Tibial nerve (tissue), 3 donors: ENCODE data around the gene SNX13.

Experiments used
- POLR2A ChIP-seq, 2 donors: fragments of 450-650 bp; IDR thresholded peaks; one replicate each; pipeline ENCODE4 v1.6.1; 2017; ENCODE audit warnings: antibody characterized with exemption in 2 of 2, mild to moderate bottlenecking in 2 of 2, moderate library complexity in 2 of 2
- TF ChIP-seq, protein P1 (sequence below), 5 experiments: fragments of 200-600 bp in 3 of 5; fragments of 450-650 bp in 2 of 5; sonication (generic) in 3 of 5; IDR thresholded peaks; one replicate each; pipeline ENCODE4 v1.5.1; 2016 to 2019; ENCODE audit warnings: antibody characterized with exemption in 5 of 5, mild to moderate bottlenecking in 3 of 5, moderate library complexity in 2 of 5

- TF ChIP-seq, protein P1, sequence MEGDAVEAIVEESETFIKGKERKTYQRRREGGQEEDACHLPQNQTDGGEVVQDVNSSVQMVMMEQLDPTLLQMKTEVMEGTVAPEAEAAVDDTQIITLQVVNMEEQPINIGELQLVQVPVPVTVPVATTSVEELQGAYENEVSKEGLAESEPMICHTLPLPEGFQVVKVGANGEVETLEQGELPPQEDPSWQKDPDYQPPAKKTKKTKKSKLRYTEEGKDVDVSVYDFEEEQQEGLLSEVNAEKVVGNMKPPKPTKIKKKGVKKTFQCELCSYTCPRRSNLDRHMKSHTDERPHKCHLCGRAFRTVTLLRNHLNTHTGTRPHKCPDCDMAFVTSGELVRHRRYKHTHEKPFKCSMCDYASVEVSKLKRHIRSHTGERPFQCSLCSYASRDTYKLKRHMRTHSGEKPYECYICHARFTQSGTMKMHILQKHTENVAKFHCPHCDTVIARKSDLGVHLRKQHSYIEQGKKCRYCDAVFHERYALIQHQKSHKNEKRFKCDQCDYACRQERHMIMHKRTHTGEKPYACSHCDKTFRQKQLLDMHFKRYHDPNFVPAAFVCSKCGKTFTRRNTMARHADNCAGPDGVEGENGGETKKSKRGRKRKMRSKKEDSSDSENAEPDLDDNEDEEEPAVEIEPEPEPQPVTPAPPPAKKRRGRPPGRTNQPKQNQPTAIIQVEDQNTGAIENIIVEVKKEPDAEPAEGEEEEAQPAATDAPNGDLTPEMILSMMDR (IDR thresholded peaks at IDR 0.05): no peak
- TF ChIP-seq POLR2A (IDR thresholded peaks at IDR 0.05): no peak
These were observed 28.2 kb downstream of the SNX13 start for GRCh38 chr7:17912050-17912449.
